Endometrium (tissue), 2 donors: Measurements from ENCODE around the gene SHROOM4.

Experiments
- FAIRE-seq: peaks from 2 replicates; lab custom pipeline; 2012; peaks lifted over from hg19 to GRCh38; lab: Jason Lieb, UNC
- donor health status: control.
- donor health status: control.

The SHROOM4 gene

DNA sequence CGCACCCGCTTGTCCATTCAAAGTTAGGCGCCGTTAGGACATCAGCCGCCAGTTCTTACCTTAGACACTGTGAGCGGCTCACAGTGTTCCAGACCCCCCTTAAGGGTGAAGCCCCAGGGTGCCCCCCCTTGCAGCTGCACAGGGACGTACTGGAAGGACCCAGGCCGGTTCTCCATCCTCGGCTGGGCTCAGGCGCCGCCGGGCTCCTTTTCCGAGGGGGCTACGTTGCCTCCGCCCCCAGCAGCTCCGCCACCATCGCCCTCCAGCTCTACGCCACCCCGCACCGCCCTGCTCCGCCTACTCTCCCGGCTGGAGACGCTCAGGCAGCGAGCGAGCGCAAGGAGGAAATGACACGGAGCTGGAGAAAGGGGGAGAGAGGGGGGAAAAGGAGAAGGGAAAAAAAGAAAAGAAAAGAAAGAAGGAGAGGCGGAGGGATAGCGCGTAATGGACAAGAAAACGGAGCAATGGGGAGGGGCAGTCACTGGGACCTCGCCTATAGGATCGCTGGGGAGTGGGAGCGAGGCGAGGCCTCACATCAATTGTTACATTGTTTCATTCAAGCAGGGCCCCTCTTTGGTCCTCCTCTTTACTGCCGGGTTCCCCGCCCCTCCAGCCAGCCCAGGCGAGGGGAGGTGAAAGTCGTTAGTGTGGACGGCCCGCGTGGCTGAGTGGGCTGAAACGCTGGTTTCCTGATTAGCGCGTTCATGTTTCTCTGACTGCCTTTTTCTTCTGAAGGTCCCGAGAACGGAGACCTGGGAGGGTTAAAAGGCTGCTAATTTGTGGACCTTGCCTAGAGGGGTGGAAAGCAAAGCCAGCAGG is at the start of gene SHROOM4:
TSS of gene SHROOM4 (minus strand) at position 352 of the 819 bp plus-strand sequence. CDS start at position 176, 176 bp downstream.
- no peak for FAIRE-seq

DNA sequence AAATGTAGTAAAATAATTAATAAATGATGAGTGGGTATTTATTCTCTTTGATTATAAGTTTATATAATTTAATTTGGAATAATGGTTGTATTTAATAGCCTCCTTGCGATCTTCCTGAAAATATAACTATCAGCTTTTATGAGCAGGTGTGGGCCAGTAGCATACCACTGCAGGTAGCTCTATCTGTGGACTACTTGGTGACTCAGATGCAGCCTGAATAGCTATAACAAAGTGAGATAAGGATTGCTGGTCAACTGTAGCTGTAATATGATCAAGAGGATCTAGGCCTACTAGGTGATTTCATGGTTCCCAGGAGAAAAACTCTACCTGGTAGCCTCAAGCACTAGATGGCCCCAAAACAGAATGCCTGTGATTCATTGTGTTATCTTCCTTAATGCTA is 49.5 kb upstream of the SHROOM4 start:
- FAIRE-seq: no peak

DNA sequence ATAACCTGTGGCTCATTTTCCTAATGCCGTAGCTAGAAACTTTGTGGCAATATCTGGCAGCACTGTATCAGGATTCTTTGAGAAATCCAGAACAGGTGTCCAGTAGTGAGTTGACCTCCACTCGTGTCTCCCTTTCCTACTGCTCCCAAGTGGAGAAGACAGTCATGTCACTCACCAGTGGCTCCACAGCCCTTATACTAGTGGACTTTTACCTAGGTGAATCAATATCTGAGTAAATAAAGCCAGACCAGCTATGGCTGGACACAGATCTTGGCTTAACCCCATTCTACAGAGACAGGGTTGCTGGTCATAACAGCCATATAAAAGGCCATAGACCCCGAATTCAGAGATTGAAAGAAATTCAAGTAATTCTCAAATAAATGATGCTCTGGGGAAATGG is 46.5 kb upstream of the SHROOM4 start:
- no peak for FAIRE-seq

- no peak for FAIRE-seq
These were observed 44.6 kb upstream of the SHROOM4 start for GRCh38 chrX:50858548-50858947.

- FAIRE-seq: no peak
These were observed 39.4 kb upstream of the SHROOM4 start for GRCh38 chrX:50853399-50853798.

GRCh38 chrX:50852524-50852923 is 38.5 kb upstream of the SHROOM4 start:
- FAIRE-seq: no peak

DNA sequence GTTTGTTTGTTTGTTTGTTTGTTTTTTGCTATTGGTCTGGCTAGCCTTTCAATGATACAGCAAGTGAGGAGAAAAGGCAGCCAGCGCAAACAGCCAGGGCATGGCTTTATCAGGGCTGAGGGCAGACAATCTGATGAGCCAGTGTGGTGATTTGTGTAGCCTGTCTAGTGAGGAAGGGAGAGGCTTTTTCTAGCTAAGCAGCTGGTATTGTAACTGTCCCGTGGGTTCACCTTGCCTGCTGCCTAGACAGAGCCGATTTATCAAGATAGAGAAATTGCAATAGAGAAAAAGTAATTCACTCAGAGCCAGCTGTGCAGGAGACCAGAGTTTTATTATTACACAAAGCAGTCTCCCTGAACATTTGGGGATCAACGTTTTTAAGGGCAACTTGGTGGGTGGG is 28.2 kb upstream of the SHROOM4 start:
- no peak for FAIRE-seq

DNA sequence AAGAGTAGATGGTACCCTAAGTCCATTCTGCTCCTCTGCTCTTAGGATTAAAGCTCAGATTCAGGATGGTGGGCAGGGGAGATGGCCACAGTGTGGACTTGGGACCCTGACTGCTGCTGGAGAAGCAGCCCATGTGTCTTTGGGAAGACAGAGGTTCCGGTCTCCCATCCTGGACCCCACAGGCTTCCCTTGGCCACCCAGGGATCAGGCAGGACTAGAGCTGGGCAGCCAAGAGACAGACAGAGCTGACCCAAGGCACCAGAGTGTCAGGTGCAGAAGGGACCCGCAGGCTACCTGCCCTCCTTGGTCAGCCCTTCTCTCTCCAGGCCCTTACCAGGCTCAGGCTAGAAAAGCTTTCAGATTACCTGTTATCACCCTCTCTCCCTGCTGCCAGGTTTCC is 25.7 kb upstream of the SHROOM4 start:
- FAIRE-seq: no peak

DNA sequence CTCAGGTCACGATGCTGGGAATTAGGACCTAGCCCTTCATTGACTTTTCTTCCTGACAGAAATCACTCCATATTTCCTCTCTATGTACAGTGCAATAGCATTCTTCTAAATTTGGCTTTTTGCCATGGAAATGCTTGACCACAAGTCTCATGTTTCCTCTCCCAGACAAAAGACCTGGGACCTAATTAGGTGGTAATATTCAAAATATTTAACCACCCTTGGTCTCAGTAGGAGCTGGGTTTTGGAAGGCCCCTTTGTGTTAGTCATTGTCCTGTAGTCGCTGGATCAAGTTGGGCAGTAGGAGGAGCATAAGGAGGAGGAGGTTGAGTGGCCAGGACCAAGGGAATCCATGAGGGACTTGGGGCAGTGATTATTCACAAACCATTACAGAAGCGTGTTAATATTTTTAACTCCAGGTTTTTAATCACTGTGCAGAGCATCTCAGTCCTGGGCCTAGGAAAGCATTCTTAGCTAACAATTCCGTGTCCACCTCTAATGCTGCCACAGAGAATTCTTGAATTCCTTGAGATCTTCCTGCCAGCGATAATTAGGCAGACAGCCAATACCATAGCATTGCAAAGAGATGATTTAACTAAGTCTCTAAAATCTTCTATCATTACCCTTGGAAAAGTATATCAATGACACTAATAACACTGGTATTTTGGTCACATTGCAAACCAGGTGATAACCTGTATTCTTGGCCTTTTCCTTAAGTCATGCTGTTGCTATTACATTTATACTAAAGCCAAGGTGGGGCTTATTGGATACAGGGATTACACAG is 25.0 kb upstream of the SHROOM4 start:
- FAIRE-seq: no peak

- no peak for FAIRE-seq
These were observed 14.0 kb upstream of the SHROOM4 start for GRCh38 chrX:50827996-50828395.

DNA sequence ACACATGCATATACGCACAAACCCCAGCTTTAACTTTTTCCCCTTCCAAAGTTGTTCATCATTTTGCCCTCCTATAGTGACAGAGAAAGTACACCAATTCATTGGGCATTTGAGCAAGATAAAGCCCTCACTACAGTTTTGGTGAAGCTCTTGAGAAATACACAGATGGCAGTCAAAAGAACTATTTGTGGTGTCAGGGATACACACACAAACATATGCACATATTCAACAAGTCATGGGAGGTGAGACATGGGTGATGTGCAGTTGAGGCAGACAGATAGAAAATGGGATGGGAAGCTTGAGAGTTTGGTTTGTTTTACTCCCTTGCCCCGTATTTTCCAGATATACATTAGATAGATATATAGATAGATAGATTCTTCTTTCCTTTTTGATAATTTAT is 11.8 kb upstream of the SHROOM4 start:
- no peak for FAIRE-seq

DNA sequence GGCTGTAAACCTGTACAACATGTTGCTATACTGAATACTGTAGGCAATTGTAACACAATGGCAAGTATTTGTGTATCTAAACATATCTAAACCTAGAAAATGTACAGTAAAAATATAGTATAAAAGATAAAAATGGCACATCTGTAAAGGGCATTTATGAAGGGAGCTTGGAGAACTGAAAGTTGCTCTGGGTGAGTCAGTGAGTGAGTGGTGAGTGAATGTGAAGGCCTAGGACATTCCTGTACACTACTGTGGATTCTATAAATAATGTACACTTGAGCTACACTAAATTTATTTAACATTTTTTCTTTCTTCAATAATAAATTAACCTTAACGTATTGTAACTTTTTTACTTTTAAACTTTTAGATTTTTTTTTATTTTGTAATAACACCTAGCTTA is 5.0 kb upstream of the SHROOM4 start:
- no peak for FAIRE-seq

- FAIRE-seq: no peak
These were observed 1.1 kb upstream of the SHROOM4 start for GRCh38 chrX:50815120-50815519.

DNA sequence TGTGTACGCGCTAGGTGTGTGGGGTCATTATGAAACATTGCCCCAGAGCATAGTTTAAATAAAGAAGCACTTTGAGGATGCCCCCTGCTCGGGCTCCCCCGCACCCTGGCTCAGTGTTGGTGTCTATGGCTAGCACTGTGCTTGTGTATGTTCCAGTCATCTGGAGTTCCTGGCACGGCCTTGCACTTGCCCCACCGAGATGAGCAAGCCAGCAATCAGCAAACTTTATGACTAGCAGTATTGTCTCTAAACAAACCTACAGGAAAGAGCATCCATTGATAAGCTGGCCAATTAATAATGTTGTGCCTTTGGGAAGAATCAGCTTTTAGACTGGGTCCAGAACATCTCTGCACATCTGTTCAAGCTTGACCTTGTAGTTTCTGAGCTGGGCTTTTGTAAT is 707 bp upstream of the SHROOM4 start:
- no peak for FAIRE-seq

- no peak for FAIRE-seq
These were observed 775 bp downstream of the SHROOM4 start for GRCh38 chrX:50812995-50813842.

- FAIRE-seq: no peak
These were observed 8.7 kb downstream of the SHROOM4 start for GRCh38 chrX:50805276-50805675.

DNA sequence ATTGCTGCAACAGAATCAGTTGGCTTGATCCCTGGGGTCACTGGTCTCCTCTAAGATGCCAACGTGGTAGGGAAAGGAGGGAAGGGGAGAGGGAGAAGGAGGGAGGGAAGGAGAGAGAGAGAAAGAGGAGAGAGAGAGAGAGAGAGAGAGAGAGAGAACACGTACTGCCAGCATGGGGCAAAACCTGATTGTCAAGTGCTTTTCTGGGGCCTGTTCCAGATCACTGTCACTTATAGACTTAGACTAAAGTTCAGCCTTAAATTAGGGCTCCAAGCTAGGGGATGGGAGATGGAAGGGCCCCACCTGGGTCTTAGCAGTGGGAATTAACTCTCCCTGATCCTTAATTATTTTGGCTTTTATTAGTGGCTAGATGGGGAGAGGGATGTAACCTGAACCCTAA is 12.9 kb downstream of the SHROOM4 start:
- no peak for FAIRE-seq

DNA sequence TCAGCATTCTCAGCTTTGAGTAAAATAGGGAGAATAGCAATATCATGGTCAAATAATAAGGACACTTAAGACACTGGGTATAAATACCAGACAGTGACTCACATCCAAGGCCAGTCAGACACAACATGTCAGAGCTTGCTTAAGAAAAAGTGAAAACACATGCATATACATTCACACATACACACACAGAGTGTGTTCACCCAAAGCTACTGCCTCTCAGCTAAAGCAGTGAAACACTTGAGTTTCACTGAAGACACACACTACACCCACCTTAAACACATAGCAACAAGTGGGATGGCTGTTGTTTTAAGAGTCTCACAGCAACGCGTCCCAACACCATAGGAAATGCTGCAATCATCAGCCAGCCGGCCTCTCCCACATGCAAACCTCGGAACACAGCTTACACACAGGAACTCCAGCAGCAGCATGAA is 14.4 kb downstream of the SHROOM4 start:
- no peak for FAIRE-seq

- no peak for FAIRE-seq
These were observed 15.2 kb downstream of the SHROOM4 start for GRCh38 chrX:50798783-50799182.

DNA sequence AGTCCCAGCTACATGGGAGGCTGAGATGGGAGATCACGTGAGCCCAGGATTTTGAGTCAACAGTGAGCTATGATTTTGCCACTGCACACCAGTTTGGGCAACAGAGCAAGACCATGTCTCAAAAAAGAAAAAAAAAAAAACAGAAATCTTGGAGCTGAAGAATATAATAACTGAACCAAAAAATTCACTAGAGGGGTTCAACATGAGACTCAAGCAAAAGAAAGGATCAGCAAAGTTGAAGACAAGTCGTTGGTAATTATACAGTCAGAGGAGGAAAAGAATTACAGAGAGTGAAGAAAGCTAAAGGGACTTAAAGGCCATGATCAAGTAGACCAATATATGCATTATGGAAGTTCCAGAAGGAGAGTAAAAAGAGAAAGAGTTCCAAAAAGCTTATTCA is 26.9 kb downstream of the SHROOM4 start:
- no peak for FAIRE-seq

DNA sequence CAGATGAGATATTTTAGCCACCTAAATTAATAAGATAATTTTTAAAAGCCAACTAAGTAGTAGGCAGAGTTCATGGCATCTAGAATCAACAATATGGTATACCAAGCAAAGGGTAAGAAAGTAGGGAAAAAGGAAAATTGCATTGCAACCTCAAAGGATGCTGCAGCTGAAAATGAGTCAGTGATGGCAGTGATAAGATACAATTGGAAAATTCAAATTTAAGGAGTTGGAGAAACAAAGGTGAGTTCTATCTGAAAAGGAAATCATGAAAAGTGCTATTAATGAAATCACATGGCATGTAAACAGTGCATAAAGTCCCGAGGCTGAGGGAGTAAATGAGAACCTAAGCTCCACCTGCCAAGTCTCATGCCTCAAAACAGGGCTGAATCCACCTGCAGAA is 33.9 kb downstream of the SHROOM4 start:
- no peak for FAIRE-seq

- FAIRE-seq: no peak
These were observed 34.3 kb downstream of the SHROOM4 start for GRCh38 chrX:50779694-50780093.

GRCh38 chrX:50778272-50778671 is 35.7 kb downstream of the SHROOM4 start:
- no peak for FAIRE-seq
